Kidney glomerular epithelial cell (primary cell): ENCODE data around the gene MT1X.
A peak's percentile ranks its signal among the peaks of the same experiment; 100 is the strongest.

Source experiments
- DNase-seq: peaks from one replicate; lab custom pipeline; 2025; lab: John Stamatoyannopoulos, UW

Gene MT1X

GRCh38 chr16:56679078-56679730 lies 3.1 kb upstream of the MT1X start:
- DNase-seq, result no peak

- no peak for DNase-seq
Observed at GRCh38 chr16:56679818-56680217, 2.5 kb upstream of the MT1X start.

GRCh38 chr16:56682703-56683397 lies 580 bp downstream of the MT1X start:
- no peak for DNase-seq

- no peak for DNase-seq
Observed at GRCh38 chr16:56683424-56684172, 1.3 kb downstream of the MT1X start.

- DNase-seq, result no peak
Observed at GRCh38 chr16:56684256-56684925, 2.1 kb downstream of the MT1X start.

- DNase-seq, result no peak
Observed at GRCh38 chr16:56684926-56685590, 2.8 kb downstream of the MT1X start.

- no peak for DNase-seq
Observed at GRCh38 chr16:56686758-56687157, 4.5 kb downstream of the MT1X start.

GRCh38 chr16:56688762-56689161 lies 6.5 kb downstream of the MT1X start:
- no peak for DNase-seq

- DNase-seq, result no peak
Observed at GRCh38 chr16:56689171-56689570, 6.9 kb downstream of the MT1X start.

- DNase-seq, result no peak
Observed at GRCh38 chr16:56690420-56691122, 8.3 kb downstream of the MT1X start.

- DNase-seq, result peak; percentile 51
Observed at GRCh38 chr16:56691885-56692284, 9.6 kb downstream of the MT1X start.

GRCh38 chr16:56695246-56695645 lies 13.0 kb downstream of the MT1X start:
- no peak for DNase-seq

- DNase-seq, result no peak
Observed at GRCh38 chr16:56697456-56698155, 15.3 kb downstream of the MT1X start.

GRCh38 chr16:56700195-56700594 lies 17.9 kb downstream of the MT1X start:
- no peak for DNase-seq

GRCh38 chr16:56700631-56701030 lies 18.4 kb downstream of the MT1X start:
- no peak for DNase-seq

- no peak for DNase-seq
Observed at GRCh38 chr16:56701534-56701933, 19.3 kb downstream of the MT1X start.

- DNase-seq, result no peak
Observed at GRCh38 chr16:56702836-56703235, 20.6 kb downstream of the MT1X start.

- DNase-seq, result no peak
Observed at GRCh38 chr16:56708525-56709442, 26.5 kb downstream of the MT1X start.

- no peak for DNase-seq
Observed at GRCh38 chr16:56709443-56710040, 27.3 kb downstream of the MT1X start.
